BJ (cell line): Measurements from ENCODE around the gene OR14A16. TPM values are rescaled to one million over a fixed set of nuclear protein-coding genes. Genes with fewer than 3 reads are reported as not detected.

Experiments
- CTCF ChIA-PET: fragments of 350-600 bp; formaldehyde crosslinking; extraction: SDS; loops from one replicate; lab custom pipeline; 2021; ENCODE audit warnings: antibody characterized with exemption, inconsistent platforms; lab: Yijun Ruan, JAX
- POLR2A ChIA-PET: fragments of 300-600 bp; sonication (Branson Sonifier 250); formaldehyde crosslinking; extraction: SDS; loops from one replicate; lab custom pipeline; 2021; ENCODE audit warnings: antibody characterized with exemption; lab: Charles Lee
- DNase-seq: peaks from one replicate; pipeline ENCODE4 v3.0.0-alpha.2; 2011; ENCODE audit warnings: low read depth
- H3K27me3 ChIP-seq: 2 replicates; pipeline ENCODE4 v1.6.0; 2011; ENCODE audit warnings: low read length; ENCODE audit not compliant: control insufficient read depth, insufficient read depth
- H3K36me3 ChIP-seq: 2 replicates; pipeline ENCODE4 v1.5.1; 2011; ENCODE audit warnings: low read length; ENCODE audit not compliant: control insufficient read depth, insufficient read depth
- H3K4me3 ChIP-seq: 2 replicates; pipeline ENCODE4 v1.5.1; 2011; ENCODE audit warnings: low read depth, mild to moderate bottlenecking, control low read depth, low read length
- polyA plus RNA-seq: library from polyadenylated mRNA; depleted of rRNA; stranded (reverse); fragments of >200 nt; gene quantifications from 2 replicates; pipeline ENCODE4 v1.2.3, GENCODE V29; 2011
- TF ChIP-seq, protein P1 (sequence below): IDR thresholded peaks from 2 replicates; pipeline ENCODE4 v1.5.1; 2011; ENCODE audit warnings: low read depth, mild to moderate bottlenecking, control low read depth, inconsistent platforms, low read length, moderate library complexity; ENCODE audit not compliant: insufficient read depth

OR14A16 gene
- polyA plus RNA-seq, 1 experiment = not detected

DNA sequence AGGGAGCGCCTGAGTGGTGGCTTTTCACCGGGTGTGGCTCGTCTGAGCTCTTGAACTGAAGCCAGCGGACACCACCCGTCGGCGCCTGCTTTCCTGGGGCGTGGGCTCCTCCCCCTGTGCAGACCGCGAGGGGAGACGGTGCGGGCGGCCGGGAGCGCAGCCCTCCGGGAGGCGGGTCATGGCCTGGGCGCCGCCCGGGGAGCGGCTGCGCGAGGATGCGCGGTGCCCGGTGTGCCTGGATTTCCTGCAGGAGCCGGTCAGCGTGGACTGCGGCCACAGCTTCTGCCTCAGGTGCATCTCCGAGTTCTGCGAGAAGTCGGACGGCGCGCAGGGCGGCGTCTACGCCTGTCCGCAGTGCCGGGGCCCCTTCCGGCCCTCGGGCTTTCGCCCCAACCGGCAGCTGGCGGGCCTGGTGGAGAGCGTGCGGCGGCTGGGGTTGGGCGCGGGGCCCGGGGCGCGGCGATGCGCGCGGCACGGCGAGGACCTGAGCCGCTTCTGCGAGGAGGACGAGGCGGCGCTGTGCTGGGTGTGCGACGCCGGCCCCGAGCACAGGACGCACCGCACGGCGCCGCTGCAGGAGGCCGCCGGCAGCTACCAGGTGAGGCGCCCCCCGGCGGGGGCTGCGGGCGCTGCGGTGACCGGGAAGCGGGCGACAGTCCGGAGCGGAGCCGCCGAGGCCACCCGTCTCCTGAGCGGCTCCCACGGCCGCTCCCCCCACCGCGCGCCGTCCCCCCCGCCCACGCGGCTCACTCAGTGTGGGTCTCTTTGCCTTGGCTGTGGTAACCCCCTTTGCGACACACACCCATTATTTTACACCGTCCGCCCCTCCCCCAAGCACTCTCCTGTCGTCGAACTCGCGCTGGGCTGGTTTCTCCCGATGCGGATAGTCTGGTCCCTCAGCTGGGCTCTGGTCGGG is 33.4 kb upstream of the OR14A16 start, which contains the start of gene TRIM58:
Gene TRIM58, plus strand, starts transcription at position 119 of the 916 bp plus-strand sequence. Its CDS starts 60 bp downstream, at position 179.
- no peaks in the 10 kb centered on the region for H3K27me3 ChIP-seq
- ChIA-PET POLR2A (no interaction called here), CTCF (no interaction called here)
- no peak within 1 kb of the TSS for H3K4me3 ChIP-seq
- no peak for DNase-seq
- TF ChIP-seq, protein P1, sequence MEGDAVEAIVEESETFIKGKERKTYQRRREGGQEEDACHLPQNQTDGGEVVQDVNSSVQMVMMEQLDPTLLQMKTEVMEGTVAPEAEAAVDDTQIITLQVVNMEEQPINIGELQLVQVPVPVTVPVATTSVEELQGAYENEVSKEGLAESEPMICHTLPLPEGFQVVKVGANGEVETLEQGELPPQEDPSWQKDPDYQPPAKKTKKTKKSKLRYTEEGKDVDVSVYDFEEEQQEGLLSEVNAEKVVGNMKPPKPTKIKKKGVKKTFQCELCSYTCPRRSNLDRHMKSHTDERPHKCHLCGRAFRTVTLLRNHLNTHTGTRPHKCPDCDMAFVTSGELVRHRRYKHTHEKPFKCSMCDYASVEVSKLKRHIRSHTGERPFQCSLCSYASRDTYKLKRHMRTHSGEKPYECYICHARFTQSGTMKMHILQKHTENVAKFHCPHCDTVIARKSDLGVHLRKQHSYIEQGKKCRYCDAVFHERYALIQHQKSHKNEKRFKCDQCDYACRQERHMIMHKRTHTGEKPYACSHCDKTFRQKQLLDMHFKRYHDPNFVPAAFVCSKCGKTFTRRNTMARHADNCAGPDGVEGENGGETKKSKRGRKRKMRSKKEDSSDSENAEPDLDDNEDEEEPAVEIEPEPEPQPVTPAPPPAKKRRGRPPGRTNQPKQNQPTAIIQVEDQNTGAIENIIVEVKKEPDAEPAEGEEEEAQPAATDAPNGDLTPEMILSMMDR = no peak
- H3K36me3 ChIP-seq = no peaks in the 10 kb centered on the region

DNA sequence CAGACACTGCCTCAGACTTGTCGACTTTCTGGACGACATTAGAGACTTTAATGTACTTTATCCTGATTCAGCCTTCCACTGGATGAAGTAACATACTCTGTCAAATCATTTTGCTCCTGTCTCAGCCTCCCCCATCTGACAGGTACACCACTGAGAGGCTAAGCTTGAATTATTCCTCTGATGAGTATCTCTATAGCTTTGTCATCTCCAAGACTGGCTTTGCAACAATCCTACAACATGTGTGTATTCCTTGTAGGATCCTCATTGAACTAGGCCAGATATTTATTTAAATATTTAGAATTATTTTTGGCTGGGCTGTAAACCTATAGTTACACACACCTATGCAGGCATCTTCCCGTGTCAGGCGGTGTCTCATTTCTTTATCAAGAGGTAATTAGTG is 32.0 kb upstream of the OR14A16 start:
- Histone ChIP-seq H3K27me3 (no peaks in the 10 kb centered on the region), H3K4me3 (no peak overlapping the region), H3K36me3 (no peaks in the 10 kb centered on the region)
- ChIA-PET CTCF (no interaction called here), POLR2A (no interaction called here)
- no peak for DNase-seq
- TF ChIP-seq, protein P1 = no peak

DNA sequence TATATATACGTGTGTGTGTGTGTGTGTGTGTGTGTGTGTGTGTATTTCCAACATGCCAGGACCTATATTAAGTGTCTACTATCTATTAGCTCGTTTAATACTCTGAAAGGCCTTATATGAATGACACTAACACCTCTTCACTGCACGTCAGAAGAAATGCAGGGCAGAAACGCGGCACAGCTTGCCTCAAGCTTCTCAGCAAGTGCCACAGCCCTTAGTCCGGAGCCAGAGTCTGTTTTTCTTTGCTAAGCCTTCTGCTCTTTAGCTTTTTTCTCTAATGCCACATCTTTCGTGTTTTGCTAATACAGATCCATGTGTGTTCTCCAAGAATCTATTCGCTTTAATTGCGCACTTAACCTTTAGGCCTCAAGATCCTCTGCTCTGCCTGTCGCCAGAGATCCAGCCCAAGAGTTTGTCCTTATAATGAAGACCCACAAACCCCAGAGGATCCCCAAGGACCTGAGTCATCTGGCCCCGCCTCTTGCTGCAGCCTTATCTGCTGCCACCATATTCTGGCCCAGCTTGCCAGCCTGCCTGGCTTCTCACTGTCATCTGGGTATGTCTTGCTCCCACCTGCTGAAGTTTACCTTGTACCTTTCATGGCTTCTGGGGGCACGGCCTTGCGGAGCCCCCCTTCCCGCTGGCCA is 31.1 kb upstream of the OR14A16 start:
- Histone ChIP-seq H3K4me3 (no peak overlapping the region), H3K27me3 (no peaks in the 10 kb centered on the region), H3K36me3 (no peaks in the 10 kb centered on the region)
- TF ChIP-seq, protein P1 = no peak
- POLR2A ChIA-PET = no interaction called here
- CTCF ChIA-PET = no interaction called here
- no peak for DNase-seq

DNA sequence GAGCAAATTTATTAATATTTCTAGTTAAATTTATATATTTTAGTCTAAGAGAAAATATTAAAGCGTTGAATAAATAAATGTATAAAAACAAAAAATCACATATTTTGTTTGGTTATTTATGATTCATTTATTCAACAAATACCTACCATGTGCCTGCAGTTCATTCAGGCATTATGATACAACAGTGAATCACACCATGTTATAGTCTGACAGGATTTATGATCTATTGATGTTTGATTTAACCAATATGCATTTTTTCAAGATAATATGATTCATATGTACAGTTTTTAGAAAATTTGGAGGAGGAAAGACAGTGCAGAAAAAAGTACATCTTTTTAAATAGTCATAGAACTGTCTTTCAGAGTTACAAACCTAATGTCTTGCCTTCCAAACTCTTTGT is 25.7 kb upstream of the OR14A16 start:
- DNase-seq = no peak
- TF ChIP-seq, protein P1 = no peak
- H3K36me3 ChIP-seq = no peaks in the 10 kb centered on the region
- ChIA-PET CTCF (no interaction called here), POLR2A (no interaction called here)
- H3K27me3 ChIP-seq = no peaks in the 10 kb centered on the region
- H3K4me3 ChIP-seq = no peak overlapping the region

DNA sequence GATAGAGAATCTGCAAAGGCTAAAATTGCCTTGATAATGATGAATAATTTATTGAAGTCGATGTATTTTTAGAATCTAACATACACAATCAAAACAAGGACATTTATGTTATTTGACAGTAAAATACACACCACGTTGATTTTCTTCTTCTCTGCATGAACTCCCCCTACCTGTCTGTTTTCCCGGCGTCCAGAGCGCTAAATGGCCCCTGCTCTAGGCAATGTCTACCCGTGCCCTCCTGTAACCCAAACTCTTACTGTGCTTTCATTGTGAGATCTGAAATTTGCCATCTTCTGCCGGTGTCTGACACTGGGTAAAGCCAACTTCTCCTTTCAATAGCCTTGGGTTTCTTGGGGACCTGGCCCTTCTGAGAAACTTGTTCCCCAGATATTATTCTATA is 24.4 kb upstream of the OR14A16 start:
- H3K36me3 ChIP-seq = no peaks in the 10 kb centered on the region
- no peak for DNase-seq
- ChIA-PET CTCF (no interaction called here), POLR2A (no interaction called here)
- TF ChIP-seq, protein P1 = no peak
- H3K27me3 ChIP-seq = no peaks in the 10 kb centered on the region
- no peak overlapping the region for H3K4me3 ChIP-seq
